Smooth muscle cell (in vitro differentiated cells): ENCODE results near the gene PHB1. TPM values are rescaled to one million over a fixed set of nuclear protein-coding genes. Genes with fewer than 3 reads are reported as not detected.

Experiments
- DNase-seq: peaks from one replicate; lab custom pipeline; 2025; ENCODE audit not compliant: unreplicated experiment; lab: John Stamatoyannopoulos, UW
- H2AFZ ChIP-seq: fragments of 200-600 bp; sonication (generic); 2 replicates; pipeline ENCODE4 v1.6.0; 2016; ENCODE audit warnings: antibody characterized with exemption, low read depth, mild to moderate bottlenecking
- H3F3A ChIP-seq: fragments of 200-600 bp; sonication (generic); 2 replicates; pipeline ENCODE4 v1.6.0; 2017; ENCODE audit warnings: antibody characterized with exemption, low read depth
- H3K27ac ChIP-seq: fragments of 200-600 bp; sonication (generic); 2 replicates; pipeline ENCODE4 v1.5.1; 2016; ENCODE audit warnings: low read depth, mild to moderate bottlenecking
- H3K27me3 ChIP-seq: fragments of 200-600 bp; sonication (generic); 2 replicates; pipeline ENCODE4 v1.6.1; 2016; ENCODE audit warnings: low read depth, mild to moderate bottlenecking
- H3K36me3 ChIP-seq: fragments of 200-600 bp; sonication (generic); 2 replicates; pipeline ENCODE4 v1.5.1; 2016; ENCODE audit warnings: low read depth
- H3K4me1 ChIP-seq: fragments of 200-600 bp; sonication (generic); 2 replicates; pipeline ENCODE4 v1.5.1; 2016; ENCODE audit warnings: low read depth
- H3K4me2 ChIP-seq: fragments of 200-600 bp; sonication (generic); 2 replicates; pipeline ENCODE4 v1.6.0; 2016; ENCODE audit warnings: mild to moderate bottlenecking
- H3K4me3 ChIP-seq: fragments of 200-600 bp; sonication (generic); 2 replicates; pipeline ENCODE4 v1.5.1; 2016; ENCODE audit warnings: mild to moderate bottlenecking
- H3K79me2 ChIP-seq: fragments of 200-600 bp; sonication (generic); 2 replicates; pipeline ENCODE4 v1.6.0; 2016; ENCODE audit warnings: low read depth, mild to moderate bottlenecking
- H3K9ac ChIP-seq: fragments of 200-600 bp; sonication (generic); 2 replicates; pipeline ENCODE4 v1.6.0; 2016; ENCODE audit warnings: low read depth
- H3K9me3 ChIP-seq: fragments of 200-600 bp; sonication (generic); replicated peaks from 2 replicates; pipeline ENCODE4 v1.5.1; 2016; ENCODE audit warnings: low read depth
- H4K20me1 ChIP-seq: fragments of 200-600 bp; sonication (generic); 2 replicates; pipeline ENCODE4 v1.6.0; 2016; ENCODE audit warnings: low read depth
- WGBS: methylation state at CpG from one replicate; pipeline ENCODE4 v1.1.7; 2016; ENCODE audit warnings: low lambda C conversion rate; 5-methylcytosine and 5-hydroxymethylcytosine counted together
- polyA plus RNA-seq: library from polyadenylated mRNA; unstranded; fragments of >200 nt; fragmentation: Nextera tagmentation; extraction: Ambion mirVana; gene quantifications from 2 replicates; pipeline ENCODE4 v1.2.1, GENCODE V29; 2016
- total RNA-seq: library from RNA; depleted of rRNA; stranded (reverse); fragments of >200 nt; gene quantifications from 2 replicates; pipeline ENCODE4 v1.2.3, GENCODE V29; 2014
- TF ChIP-seq, protein P1 (sequence below): fragments of 200-600 bp; sonication (generic); IDR thresholded peaks from 2 replicates; pipeline ENCODE4 v1.5.1; 2017; ENCODE audit warnings: borderline replicate concordance, mild to moderate bottlenecking, antibody characterized with exemption; ENCODE audit not compliant: insufficient read depth, poor library complexity, severe bottlenecking

The PHB1 gene
- total and polyA plus RNA-seq, 2 experiments from 2014 or later, result 90.1 to 184 TPM

DNA sequence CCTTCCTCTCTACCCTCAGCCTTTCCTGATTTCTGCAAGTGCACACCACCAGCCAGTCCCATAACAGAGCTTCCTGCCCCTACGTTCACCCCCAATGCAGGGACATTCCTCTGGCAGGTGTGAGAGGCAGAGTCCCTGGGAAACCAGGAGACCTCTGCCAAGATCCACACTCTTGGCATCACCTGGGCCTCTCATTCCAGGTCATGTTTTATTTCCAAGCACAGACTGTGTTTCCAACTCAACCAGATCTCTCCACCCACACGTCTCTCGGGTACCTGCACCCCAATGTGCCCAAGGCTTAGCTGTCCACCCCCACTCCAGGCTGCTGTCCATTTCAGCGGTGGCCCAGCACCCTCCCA lies 21.0 kb upstream of the PHB1 start:
- Histone ChIP-seq H3F3A (no peaks in the 10 kb centered on the region), H3K36me3 (no peaks in the 10 kb centered on the region), H3K4me1 (peaks cover 24% of the 10 kb centered on the region), H3K79me2 (no peaks in the 10 kb centered on the region), H3K9ac (no peak overlapping the region), H3K4me2 (no peak overlapping the region), H2AFZ (no peak overlapping the region), H3K4me3 (no peak overlapping the region), H4K20me1 (no peaks in the 10 kb centered on the region), H3K27ac (no peak overlapping the region), H3K9me3 (no peaks in the 10 kb centered on the region), H3K27me3 (no peaks in the 10 kb centered on the region)
- WGBS, result 52% methylated on average over 4 of the region's 4 CpGs
- TF ChIP-seq, protein P1, sequence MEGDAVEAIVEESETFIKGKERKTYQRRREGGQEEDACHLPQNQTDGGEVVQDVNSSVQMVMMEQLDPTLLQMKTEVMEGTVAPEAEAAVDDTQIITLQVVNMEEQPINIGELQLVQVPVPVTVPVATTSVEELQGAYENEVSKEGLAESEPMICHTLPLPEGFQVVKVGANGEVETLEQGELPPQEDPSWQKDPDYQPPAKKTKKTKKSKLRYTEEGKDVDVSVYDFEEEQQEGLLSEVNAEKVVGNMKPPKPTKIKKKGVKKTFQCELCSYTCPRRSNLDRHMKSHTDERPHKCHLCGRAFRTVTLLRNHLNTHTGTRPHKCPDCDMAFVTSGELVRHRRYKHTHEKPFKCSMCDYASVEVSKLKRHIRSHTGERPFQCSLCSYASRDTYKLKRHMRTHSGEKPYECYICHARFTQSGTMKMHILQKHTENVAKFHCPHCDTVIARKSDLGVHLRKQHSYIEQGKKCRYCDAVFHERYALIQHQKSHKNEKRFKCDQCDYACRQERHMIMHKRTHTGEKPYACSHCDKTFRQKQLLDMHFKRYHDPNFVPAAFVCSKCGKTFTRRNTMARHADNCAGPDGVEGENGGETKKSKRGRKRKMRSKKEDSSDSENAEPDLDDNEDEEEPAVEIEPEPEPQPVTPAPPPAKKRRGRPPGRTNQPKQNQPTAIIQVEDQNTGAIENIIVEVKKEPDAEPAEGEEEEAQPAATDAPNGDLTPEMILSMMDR, result no peak
- no peak for DNase-seq

GRCh38 chr17:49434821-49435670 lies 20.4 kb upstream of the PHB1 start:
- no peak for DNase-seq
- Histone ChIP-seq H3K36me3 (no peaks in the 10 kb centered on the region), H3K27ac (no peak overlapping the region), H3K79me2 (no peaks in the 10 kb centered on the region), H3F3A (no peaks in the 10 kb centered on the region), H3K27me3 (no peaks in the 10 kb centered on the region), H3K4me2 (no peak overlapping the region), H3K9me3 (no peaks in the 10 kb centered on the region), H3K4me1 (peaks cover 21% of the 10 kb centered on the region), H3K9ac (no peak overlapping the region), H2AFZ (no peak overlapping the region), H4K20me1 (no peaks in the 10 kb centered on the region), H3K4me3 (no peak overlapping the region)
- TF ChIP-seq, protein P1, result peak; percentile 80
- WGBS, result 61% methylated on average over 13 of the region's 13 CpGs

GRCh38 chr17:49433000-49433694 lies 18.5 kb upstream of the PHB1 start:
- DNase-seq, result no peak
- WGBS, result 93% methylated on average over 4 of the region's 4 CpGs

More at GRCh38 chr17:49433000-49433694, 18.5 kb upstream of the PHB1 start:
- TF ChIP-seq, protein P1, result no peak
- H3K27me3 ChIP-seq, result no peaks in the 10 kb centered on the region
- no peaks in the 10 kb centered on the region for H3K79me2 ChIP-seq
- no peak overlapping the region for H3K4me3 ChIP-seq
- H3K36me3 ChIP-seq, result no peaks in the 10 kb centered on the region
- H3K27ac ChIP-seq, result no peak overlapping the region
- H4K20me1 ChIP-seq, result no peaks in the 10 kb centered on the region
- H3K4me2 ChIP-seq, result no peak overlapping the region
- no peak overlapping the region for H2AFZ ChIP-seq
- no peak overlapping the region for H3K9ac ChIP-seq
- no peaks in the 10 kb centered on the region for H3F3A ChIP-seq
- H3K9me3 ChIP-seq, result no peaks in the 10 kb centered on the region
- peaks cover 7% of the 10 kb centered on the region for H3K4me1 ChIP-seq
